PC-9 (cell line): ENCODE data around the gene ARID4A.

Experiments
- EZH2 ChIP-seq: fragments of 200-600 bp; sonication (generic); IDR thresholded peaks from 2 replicates; pipeline ENCODE4 v1.8.0; 2017; ENCODE audit warnings: antibody characterized with exemption, low read depth
- TF ChIP-seq, protein P1 (sequence below): fragments of 200-600 bp; sonication (generic); conservative IDR thresholded peaks from 2 replicates; pipeline ENCODE4 v1.6.1; 2017; ENCODE audit warnings: mixed run types, antibody characterized with exemption, mild to moderate bottlenecking, moderate library complexity

DNA sequence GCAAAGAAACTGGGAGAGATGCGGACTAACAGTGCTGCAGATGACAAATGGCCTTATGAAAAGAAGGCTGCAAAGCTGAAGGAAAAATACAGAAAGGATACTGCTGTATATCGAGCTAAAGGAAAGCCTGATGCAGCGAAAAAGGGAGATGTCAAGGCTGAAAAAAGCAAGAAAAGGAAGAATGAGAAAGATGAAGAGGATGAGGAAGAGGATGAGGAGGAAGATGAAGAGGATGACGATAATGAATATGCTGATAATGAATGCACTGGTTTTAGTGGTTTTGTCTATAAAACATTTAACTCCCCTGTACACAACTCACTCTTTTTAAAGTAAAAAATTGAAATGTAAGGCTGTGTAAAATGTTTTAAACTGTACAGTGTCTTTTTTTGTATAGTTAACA, 13.2 kb upstream of the ARID4A start:
- TF ChIP-seq, protein P1, sequence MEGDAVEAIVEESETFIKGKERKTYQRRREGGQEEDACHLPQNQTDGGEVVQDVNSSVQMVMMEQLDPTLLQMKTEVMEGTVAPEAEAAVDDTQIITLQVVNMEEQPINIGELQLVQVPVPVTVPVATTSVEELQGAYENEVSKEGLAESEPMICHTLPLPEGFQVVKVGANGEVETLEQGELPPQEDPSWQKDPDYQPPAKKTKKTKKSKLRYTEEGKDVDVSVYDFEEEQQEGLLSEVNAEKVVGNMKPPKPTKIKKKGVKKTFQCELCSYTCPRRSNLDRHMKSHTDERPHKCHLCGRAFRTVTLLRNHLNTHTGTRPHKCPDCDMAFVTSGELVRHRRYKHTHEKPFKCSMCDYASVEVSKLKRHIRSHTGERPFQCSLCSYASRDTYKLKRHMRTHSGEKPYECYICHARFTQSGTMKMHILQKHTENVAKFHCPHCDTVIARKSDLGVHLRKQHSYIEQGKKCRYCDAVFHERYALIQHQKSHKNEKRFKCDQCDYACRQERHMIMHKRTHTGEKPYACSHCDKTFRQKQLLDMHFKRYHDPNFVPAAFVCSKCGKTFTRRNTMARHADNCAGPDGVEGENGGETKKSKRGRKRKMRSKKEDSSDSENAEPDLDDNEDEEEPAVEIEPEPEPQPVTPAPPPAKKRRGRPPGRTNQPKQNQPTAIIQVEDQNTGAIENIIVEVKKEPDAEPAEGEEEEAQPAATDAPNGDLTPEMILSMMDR: no peak
- no peak for TF ChIP-seq EZH2
